ENCODE results near the gene KBTBD13.

Gene KBTBD13

DNA sequence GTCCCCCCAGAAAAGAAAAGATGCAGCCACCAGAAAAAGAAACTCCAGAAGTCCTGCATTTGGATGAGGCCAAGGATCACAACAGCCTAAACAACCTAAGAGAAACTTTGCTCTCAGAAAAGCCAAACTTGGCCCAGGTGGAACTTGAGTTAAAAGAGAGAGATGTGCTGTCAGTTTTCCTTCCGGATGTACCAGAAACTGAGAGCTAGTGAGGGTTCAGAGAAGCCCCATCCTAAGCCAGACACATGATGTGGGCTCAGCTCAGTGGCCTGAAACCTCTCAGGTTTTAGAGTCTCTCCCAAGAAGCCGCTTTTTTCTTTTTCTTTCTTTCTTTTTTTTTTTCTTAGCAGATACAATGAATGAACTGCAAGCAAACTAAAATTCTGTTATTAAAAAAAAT is 23.6 kb upstream of the KBTBD13 start:
- no peak for DNase-seq

DNA sequence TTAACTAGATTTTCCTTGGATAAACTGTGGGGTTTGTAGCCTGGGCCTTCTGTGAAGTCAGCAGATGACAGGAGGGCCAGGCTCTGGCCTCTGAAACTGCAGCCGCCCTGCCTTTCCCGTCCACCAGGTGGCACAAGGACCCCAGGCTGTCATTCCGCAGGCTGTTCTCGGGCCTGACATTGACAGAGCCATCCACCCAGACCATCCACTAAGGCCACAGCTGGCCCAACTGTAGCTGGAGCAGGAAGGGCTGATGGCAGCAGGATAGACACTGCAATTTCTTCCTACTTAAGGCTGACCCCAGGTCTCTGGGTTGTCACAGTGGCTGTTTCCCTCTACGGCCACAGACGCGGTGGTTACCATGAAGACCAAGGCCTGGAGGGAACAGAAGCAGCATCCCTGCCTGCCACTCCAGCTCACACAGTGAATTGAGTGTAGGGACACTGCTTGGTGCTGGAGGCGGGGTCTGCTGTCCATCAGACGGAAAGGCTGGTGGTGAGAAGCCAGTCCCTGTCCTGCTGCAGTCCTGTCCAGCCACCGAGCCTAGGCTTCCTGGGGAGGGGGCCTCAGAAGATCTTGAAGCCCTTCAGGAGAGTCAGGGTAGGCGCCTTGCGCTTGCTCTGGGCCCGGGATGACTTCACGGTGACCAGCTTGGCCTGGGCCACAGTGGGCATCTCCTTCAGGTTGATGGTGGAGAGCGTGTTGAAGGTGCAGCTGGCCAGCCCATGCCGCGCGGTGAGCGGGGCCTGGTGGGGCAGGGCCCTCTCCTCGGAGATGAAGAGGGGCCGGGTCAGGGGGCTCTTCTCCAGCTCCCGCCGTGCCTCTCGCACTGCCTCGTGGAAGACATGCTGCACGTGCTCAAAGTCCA is 22.0 kb upstream of the KBTBD13 start:
- DNase-seq = no peak

DNA sequence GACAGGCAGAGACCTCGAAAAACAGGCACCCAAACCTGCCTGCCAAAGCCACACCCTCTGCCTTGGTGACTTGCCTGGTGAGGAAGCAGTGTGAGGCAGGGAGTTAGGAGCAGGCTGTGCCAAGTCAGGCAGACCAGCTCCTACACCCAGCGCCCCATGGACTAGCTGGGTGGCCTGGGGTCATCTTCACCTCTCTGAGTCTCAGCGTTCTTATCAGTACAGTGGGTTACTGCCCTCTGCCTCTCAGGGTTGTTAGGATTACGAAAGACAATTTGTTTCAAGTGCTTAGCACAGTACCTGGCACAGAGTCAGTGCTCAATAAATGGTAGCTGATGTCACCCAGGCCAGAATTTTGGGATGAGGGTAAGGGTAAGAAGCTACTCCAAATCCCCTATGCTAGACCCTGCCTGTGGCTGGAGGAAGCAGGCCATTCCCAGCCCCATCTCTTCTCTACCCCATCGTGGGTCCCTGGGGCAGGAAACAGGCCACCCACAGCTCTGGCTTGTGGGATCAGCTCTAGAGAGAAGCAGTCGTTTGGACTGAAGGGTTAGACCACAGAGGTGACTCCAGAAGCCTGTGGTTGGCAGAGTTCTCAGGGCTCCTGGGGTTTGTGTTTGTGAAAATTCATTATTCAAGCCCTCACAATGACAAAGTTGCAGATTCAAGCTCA is 21.2 kb upstream of the KBTBD13 start:
- no peak for DNase-seq

DNA sequence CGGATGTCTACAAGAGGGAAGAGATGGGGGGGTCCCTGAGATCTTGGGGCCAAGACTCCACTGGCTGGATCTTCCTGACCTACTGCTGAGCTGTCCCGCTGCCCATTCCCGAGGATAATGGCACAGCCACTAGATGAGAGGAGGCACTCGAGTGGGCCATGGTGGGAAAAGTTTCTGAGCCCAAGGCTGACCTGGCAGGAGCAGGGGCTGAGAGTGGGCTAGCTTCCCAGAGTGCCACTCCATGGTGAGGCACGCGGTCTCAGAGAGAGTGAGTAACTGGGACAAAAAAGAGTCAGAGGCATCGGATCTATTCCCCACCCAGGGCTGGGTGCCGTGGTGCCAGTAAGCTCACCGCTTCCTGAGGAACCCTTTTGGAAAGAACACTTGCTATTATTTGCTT is 20.4 kb upstream of the KBTBD13 start:
- no peak for DNase-seq

- DNase-seq = no peak
Observed at GRCh38 chr15:65056868-65057548, 19.5 kb upstream of the KBTBD13 start.

- no peak for DNase-seq
Observed at GRCh38 chr15:65057549-65057940, 19.0 kb upstream of the KBTBD13 start.

DNA sequence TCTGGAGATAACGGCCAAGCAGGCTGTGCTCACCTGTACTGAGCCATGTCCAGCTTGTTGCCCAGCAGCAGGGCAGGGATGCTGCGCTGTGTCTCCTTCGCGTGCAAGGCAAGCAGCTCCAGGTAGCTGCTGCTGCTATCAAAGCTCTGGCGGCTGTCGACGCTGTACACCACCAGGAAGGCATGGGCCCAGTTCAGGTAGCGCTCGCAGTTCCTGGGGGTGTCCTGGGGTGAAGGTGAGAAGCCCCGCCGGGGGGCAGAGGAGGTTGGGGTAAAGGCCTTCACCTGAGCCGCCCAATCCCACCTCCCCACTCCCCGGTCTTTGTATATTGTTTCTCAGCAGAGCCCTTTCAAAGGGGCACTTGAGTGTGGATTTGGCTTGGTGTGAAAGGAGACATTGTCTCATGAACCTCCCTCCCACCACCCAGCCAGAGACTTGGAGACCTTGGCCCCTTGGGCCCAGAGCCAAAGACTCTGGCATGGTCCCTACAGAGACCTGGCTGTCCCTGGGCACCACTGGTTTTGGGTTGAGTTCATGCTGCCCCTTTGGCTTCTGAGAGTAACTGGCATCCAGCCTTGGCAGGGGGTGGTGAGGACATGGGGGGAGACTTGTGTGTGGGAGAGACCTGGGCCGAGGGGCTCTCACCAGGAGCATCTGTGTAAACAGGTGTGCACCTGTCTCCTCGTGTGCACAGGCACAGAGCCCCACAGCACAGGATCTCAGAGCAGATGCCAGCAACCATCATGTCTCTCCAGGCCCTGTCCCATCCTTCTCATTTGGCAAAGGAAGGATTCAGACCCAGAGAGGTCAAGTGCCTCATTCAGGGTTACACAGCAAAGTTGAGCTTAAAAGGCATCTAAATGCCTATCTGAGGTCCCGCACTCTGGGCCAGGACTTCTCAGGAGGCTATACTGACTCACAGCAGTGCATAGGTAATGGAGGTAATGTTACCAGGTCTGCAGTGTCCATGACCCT is 17.9 kb upstream of the KBTBD13 start:
- no peak for DNase-seq

- DNase-seq = no peak
Observed at GRCh38 chr15:65059369-65059750, 17.2 kb upstream of the KBTBD13 start.

GRCh38 chr15:65059931-65060596 is 16.5 kb upstream of the KBTBD13 start:
- DNase-seq = no peak

DNA sequence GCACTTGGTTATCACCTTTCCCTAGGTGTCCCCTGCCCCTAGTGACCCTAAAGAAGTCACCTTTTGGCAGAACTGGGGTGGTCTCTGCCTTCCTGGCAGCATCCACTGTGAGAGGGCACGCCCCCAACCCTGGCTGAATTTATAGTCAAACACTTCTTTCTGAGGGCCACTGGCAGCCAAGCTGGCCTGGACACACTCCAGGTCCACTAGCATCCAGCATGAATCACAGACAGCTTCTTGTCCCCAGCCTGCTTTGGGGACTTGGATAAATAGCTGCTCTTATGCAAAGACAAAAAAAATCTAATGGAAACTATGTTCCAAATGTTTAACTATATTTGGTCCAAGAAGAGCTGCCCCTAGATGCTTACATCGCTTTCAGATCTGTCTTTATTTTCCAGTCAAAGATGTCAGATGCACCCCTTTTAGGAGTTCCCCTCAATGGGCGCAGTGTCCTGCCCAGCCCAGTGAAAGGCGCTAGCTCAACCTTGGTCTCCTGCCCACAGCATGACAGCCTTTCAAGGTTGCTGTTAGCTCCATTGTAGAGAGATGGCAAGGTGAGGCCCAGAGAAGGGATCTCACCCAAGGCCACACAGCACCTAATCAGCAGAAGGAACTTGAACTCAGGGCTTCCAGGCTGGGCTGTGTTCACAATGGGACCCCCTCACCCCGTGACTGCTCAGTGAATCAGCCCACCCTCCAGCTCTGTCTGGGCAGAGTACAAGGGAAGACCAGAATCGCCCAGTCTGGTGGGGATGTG is 15.7 kb upstream of the KBTBD13 start:
- no peak for DNase-seq

DNA sequence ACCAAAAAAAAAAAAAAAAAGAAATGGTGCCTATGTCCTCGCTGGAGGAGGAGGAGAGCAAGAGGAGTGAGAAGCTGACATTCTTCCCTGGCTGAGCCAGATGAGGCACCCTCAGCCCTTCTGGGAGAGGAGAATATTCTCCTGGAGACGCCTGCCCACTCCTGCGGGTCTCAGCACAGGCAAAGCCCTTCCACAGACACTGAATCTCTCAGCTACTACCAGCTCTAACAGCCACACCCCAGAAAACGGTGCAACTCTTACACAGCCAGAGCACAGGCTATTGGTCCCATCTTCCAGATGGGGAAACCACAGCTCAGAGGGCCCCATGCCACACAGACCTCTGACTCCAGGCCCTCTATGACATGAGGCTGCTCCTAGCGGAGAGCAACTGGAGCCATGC is 14.5 kb upstream of the KBTBD13 start:
- DNase-seq = no peak

- no peak for DNase-seq
Observed at GRCh38 chr15:65062726-65063125, 13.8 kb upstream of the KBTBD13 start.

DNA sequence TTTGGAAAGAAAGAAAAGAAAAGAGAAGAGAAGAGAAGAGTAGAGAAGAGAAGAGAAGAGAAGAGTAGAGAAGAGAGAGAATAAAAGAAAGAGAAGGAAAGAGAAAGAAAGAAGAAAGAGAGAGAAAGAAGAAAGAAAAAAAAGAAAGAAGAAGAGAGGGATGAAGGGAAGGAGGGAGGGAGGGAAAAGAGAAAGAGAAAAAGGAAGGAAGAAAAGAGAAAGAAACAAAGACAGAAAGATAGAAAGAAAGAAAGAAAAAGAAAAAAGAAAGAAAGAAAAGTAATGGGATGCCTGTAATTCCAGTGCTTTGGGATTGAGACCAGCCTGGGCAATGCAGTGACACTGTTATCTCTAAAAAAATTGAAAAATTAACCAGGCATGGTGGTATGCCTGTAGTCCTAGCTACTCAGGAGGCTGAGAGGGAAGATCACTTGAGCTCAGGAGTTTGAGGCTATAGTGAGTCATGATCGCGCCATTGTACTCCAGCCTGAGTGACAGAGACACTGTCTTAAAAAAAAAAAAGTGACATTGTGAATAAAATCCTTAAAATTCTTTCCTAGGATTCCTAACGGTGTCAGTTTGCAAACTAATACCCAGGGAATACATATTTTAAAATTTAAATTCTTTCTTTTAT is 10.4 kb upstream of the KBTBD13 start:
- no peak for DNase-seq

- no peak for DNase-seq
Observed at GRCh38 chr15:65066635-65067316, 9.8 kb upstream of the KBTBD13 start.

- DNase-seq = no peak
Observed at GRCh38 chr15:65067317-65067644, 9.3 kb upstream of the KBTBD13 start.

- DNase-seq = no peak
Observed at GRCh38 chr15:65067645-65068402, 8.7 kb upstream of the KBTBD13 start, which contains the start of gene RASL12. TSS of gene RASL12 (minus strand) at chr15:65067991. CDS start at chr15:65067835, 156 bp downstream.

DNA sequence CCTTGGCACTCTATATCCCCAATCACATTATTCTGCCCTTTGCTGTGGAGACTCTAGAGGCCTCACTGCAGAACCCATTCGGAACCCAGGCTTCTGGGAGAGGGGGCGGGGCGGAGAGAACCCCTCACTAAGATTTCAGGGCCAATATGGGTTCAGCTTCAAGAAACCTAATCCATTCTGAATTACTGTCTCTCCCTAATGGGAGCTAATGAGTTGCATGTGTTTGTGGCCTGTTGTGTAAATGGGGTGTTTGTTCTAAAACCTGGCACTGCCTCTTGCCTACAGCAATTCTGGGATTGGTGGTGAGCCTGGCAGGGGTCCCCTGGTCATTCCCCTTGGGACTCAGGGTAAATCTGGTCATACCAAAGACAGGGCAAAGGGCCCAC is 8.2 kb upstream of the KBTBD13 start:
- DNase-seq = no peak

- no peak for DNase-seq
Observed at GRCh38 chr15:65069179-65069578, 7.4 kb upstream of the KBTBD13 start.

DNA sequence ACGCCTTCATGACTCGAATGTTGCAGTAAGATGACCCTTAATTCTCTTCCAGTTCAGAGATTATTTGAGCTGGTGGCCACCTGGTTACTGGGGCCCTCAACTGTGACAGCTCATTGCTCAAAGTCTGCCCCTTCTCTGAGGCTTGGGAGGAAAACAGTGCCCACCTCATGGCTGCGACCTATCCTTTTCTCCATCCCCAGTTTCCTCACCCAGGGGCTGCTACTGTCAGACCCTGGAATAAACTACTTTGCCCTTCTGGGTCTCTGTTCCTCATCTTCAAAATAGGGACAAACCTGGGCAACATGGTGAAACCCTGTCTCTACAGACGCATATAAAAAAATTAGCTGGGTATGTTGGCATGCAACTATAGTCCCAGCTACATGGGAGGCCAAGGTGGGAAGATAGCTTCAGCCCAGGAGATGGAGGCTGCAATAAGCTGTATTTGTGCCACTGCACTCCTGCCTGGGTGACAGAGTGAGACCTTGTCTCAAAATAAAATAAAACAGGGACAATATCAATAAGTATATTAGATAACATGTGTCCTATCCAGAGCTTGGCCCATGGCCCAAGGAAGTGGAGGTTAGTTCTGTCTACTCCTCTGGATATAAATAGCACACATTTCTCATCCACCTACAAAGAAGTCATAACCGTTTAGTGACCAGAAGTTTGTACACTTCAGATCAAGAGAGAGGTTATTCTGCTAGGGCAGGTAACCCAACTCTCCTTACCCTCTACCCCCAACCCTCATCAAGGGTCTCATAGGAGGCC is 6.6 kb upstream of the KBTBD13 start:
- no peak for DNase-seq
